HG02973 (cell line): ENCODE measurements around the gene FANCI.

Experiments used
- ATAC-seq: cut with Tn5 transposase; IDR thresholded peaks from one replicate; pipeline ENCODE4 v1.9.1; 2021; ENCODE audit warnings: moderate library complexity; ENCODE audit not compliant: unreplicated experiment

FANCI gene

GRCh38 chr15:89243691-89244573 is at the start of gene FANCI:
TSS of gene FANCI (plus strand) at chr15:89243979. CDS start at chr15:89247648, 3,669 bp downstream.
- peak; percentile 93 for ATAC-seq

GRCh38 chr15:89194608-89195007 is 49.2 kb upstream of the FANCI start:
- ATAC-seq, result no peak

DNA sequence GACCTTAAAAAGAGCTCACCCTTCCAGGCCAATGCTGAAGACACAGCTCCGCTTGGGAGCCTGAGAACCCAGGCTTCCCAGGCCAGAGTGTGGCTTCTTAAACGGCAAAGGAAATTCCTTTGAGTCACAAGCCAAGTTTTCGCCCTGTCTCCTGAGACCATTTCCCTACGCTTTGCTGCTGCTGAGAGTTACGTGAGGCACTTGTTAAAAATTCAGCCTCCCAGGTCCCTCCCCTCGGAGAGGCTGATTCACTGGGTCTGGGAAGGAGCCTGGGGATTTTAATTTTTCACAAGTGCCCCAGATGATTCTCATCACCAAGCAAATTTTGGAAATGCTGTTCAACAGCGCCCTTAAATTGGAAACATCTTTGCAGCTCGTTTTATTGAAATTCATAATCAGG is 47.9 kb upstream of the FANCI start:
- no peak for ATAC-seq

DNA sequence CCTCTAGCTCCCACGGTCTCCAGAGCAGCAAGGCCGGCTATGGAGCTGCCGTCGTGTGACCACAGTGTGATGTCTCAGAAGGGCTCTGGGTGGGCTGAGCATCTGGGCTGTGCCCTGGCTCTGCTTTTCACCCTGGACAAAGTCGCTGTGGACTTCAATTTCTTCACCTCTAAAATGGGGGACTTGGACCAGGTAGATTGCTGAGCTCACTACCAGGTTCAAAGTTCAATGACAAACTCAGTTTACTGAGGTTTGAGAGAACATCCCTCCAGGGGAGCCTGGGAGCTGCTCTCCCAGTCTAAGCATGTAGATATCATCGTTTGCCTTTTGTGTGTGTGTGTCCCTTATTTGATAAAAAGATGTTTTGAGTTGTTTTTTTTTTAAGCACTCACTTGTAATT is 47.5 kb upstream of the FANCI start:
- ATAC-seq, result no peak

GRCh38 chr15:89196994-89197393 is 46.8 kb upstream of the FANCI start:
- ATAC-seq, result no peak

GRCh38 chr15:89197503-89197971 is 46.2 kb upstream of the FANCI start:
- ATAC-seq, result no peak

DNA sequence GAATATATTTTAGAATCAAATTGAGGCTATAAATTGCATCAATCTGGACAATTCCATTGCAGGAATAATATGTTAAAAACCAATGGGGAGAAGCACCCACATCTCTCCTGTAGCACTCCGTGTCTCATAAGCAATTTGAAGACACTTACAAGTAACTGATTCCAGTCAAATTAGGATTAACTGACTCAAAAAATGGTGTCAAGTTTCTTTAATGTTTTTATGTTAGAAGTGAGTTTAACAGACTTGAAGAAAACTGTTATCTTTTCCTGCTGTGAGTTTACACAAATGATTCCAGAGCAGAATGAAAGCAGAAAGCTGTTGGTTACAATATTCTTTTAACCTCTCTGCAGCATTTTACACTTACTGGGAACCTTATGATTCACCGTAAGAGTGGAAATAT is 45.6 kb upstream of the FANCI start:
- ATAC-seq, result no peak

GRCh38 chr15:89198934-89199333 is 44.8 kb upstream of the FANCI start:
- no peak for ATAC-seq

DNA sequence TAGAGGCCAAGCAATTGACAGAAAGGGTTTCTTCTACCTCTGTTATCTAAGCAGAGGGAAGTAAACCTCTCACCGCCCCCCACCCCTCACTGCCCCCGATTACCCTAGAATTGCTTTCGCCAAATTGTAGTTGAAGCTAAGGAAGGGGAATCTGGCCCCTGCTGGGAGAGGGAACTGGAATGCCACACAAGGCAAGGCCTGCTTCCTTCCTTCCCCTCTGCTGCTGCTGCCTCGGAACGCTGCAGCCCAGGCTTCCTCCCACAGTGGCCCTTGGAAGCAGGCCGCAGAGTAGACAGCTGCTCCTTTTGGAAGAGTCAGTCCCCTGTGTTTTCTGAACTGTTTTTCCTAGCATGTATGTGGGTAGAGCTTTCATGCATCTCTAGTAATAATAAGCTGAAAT is 44.0 kb upstream of the FANCI start:
- ATAC-seq, result no peak

DNA sequence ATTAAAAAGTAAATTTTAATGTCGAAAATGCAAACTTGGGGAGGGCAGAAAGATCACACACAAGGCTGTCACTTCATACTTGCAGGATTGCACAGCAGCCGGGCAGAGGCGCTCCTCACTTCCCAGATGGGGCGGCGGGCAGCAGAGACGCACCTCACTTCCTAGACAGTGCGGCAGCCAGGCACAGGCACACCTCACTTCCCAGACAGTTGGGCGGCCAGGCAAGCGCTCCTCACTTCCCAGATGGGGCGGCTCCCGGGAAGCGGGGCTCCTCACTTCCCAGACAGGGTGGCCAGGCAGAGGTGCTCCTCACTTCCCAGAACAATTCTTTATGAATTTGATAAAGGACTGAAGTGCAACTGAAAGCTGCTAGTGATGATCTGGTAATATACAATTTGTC is 43.6 kb upstream of the FANCI start:
- no peak for ATAC-seq

GRCh38 chr15:89201465-89202005 is 42.2 kb upstream of the FANCI start:
- ATAC-seq, result no peak

DNA sequence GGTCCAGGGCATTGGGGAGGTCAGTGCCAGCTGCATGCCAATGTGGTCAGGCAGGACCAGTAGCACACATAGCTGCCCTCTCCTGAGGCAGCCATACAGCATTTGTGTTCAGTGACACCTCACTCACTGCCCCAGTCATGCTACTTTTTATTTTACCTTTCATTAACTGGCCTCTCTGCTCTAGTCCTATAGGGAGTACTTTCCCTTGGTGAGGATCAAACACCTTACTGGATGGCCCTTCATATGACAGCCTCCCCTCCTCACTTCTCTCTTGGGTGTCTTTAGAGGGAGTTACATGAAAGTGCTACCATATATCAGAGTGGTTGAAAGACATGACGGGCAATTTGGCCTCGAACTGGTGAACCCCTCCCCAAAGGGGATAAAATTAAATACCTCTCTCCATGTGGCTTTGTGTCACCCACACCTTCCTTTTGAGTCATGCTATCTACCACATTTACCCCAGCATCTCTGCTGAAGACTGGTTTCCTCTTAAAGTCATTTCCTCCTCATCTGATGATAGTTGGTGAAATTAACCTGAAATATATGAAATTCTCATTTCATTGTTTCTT is 40.0 kb upstream of the FANCI start:
- no peak for ATAC-seq

DNA sequence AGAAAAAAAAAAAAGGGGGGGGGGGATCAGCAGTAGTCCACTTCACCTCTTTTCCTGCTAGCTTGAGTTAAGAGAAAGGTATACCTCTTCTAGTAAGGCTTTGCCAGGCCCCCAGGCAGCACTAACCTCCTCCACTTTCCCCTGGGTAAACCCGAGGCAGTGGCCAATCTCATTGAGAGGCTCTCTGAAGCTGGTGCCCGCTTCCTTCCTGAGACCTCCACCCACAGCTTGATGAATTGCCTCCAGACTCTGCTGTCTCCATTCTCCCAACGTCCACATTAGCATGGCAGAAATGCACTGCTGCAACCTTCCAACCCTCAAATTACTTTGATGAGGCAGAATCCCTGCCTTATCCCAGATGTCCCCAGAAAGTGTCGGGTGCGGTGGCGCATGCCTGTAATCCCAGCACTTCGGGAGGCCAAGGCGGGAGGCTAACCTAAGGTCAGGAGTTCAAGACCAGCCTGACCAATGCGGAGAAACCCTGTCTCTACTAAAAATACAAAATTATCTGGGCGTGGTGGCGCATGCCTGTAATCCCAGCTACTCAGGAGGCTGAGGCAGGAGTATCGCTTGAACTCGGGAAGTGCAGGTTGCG is 37.7 kb upstream of the FANCI start:
- ATAC-seq, result no peak

DNA sequence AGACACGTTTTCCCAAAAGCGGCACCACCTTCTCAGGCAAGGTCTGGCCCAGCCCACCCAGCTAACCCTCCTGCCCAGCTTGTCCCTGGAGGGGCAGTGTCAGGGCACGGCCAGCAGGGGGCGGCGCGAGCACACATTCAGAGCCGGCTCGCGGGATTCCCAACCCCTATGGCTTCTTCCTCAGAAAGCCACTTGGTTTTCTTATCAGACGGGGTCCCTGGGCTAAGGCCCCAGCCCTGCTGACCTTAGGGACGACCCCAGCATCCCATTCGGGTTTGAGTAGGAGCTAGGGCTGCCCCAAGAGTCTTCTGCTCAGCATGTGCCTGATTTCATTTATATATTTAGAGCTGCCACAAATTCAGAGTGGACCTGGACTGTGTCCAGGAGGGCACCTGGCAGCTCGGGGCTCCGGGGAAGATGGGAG is 36.9 kb upstream of the FANCI start:
- peak; percentile 62 for ATAC-seq

GRCh38 chr15:89208256-89208655 is 35.5 kb upstream of the FANCI start:
- ATAC-seq, result no peak

- ATAC-seq, result no peak
Measured at GRCh38 chr15:89209057-89209456, 34.7 kb upstream of the FANCI start.

GRCh38 chr15:89211678-89212170 is 32.1 kb upstream of the FANCI start:
- no peak for ATAC-seq

- no peak for ATAC-seq
Measured at GRCh38 chr15:89215627-89216026, 28.2 kb upstream of the FANCI start.

GRCh38 chr15:89217031-89217430 is 26.7 kb upstream of the FANCI start:
- no peak for ATAC-seq

GRCh38 chr15:89217686-89218376 is 25.9 kb upstream of the FANCI start:
- no peak for ATAC-seq

GRCh38 chr15:89218531-89218930 is 25.2 kb upstream of the FANCI start:
- no peak for ATAC-seq
